K562 (cell line): Measurements from ENCODE around the gene PDE5A. TPM values are rescaled to one million over a fixed set of nuclear protein-coding genes. Genes with fewer than 3 reads are reported as not detected.

Source experiments
- ATAC-seq: fragments of 200-7000 bp; cut with Tn5 transposase; 3 replicates; pipeline ENCODE4 v1.9.1; 2020; ENCODE audit warnings: moderate library complexity
- BruUV-seq: library from RNA; stranded (reverse); fragments of 400-500 nt; replicated peaks from 2 replicates; lab custom pipeline; 2021; lab: Mats Ljungman, UMichigan
- CTCF ChIA-PET: fragments of 300-600 bp; formaldehyde crosslinking; extraction: SDS; loops from one replicate; lab custom pipeline; 2021; ENCODE audit warnings: low intra/inter-chr PET ratio; lab: Yijun Ruan, JAX
- POLR2A ChIA-PET: fragments of 300-600, 350-650 bp; sonication (Branson Sonifier 250); formaldehyde crosslinking; extraction: SDS; loops from one replicate; lab custom pipeline; 2021; ENCODE audit warnings: antibody characterized with exemption, inconsistent platforms; lab: Yijun Ruan, JAX
- DNase-seq, 4 experiments: peaks; one replicate each; pipeline versions ENCODE4 v3.0.0 to v3.0.0-alpha.2; 2011 to 2018; ENCODE audit warnings: low spot score in 3 of 4, mixed read lengths in 3 of 4; ENCODE audit errors: extremely low read depth in 1 of 4
- FAIRE-seq: peaks from 2 replicates; lab custom pipeline; 2011; peaks lifted over from hg19 to GRCh38; lab: Jason Lieb, UNC
- H2AFZ ChIP-seq: 2 replicates; pipeline ENCODE4 v1.6.0; 2011; ENCODE audit warnings: low read depth, low read length, control low read depth, inconsistent platforms
- H3K27ac ChIP-seq: fragments of 200-600 bp; 3 replicates; pipeline ENCODE4 v1.8.0; 2011; ENCODE audit warnings: low read depth, mild to moderate bottlenecking, control low read depth, inconsistent platforms, low read length, moderate library complexity, mixed read lengths; ENCODE audit errors: extremely low read depth
- H3K27me3 ChIP-seq, 2 experiments: fragments of 300-600 bp in 1 of 2; 2 replicates in 1 of 2; 3 replicates in 1 of 2; pipeline versions ENCODE4 v1.6.0 to v1.8.0; 2011; ENCODE audit warnings: inconsistent platforms in 2 of 2, low read length in 2 of 2, mild to moderate bottlenecking in 1 of 2, mixed read lengths in 1 of 2, moderate library complexity in 1 of 2; ENCODE audit not compliant: control insufficient read depth in 2 of 2, insufficient read depth in 2 of 2
- H3K36me3 ChIP-seq: fragments of 300-600 bp; 3 replicates; pipeline ENCODE4 v1.8.0; 2011; ENCODE audit warnings: mild to moderate bottlenecking, low read length, inconsistent platforms; ENCODE audit not compliant: control insufficient read depth, insufficient read depth
- H3K4me1 ChIP-seq, 2 experiments: fragments of 200-600 bp in 1 of 2; replicated peaks in 1 of 2; 2 replicates in 1 of 2; 3 replicates in 1 of 2; pipeline versions ENCODE4 v1.5.1 to v1.8.0; 2011; ENCODE audit warnings: inconsistent platforms in 2 of 2, low read length in 2 of 2, mild to moderate bottlenecking in 1 of 2, mixed read lengths in 1 of 2, moderate library complexity in 1 of 2; ENCODE audit not compliant: control insufficient read depth in 2 of 2, insufficient read depth in 2 of 2
- H3K4me2 ChIP-seq: 2 replicates; pipeline ENCODE4 v1.6.1; 2011; ENCODE audit warnings: low read length, control low read depth, inconsistent platforms, mixed read lengths; ENCODE audit not compliant: insufficient read depth
- H3K4me3 ChIP-seq: fragments of 200-600 bp; sonication (generic), shearing (Covaris generic); 2 replicates; pipeline ENCODE4 v1.5.1; 2016; ENCODE audit warnings: control low read depth, inconsistent platforms
- H3K79me2 ChIP-seq: fragments of 200-600 bp; 3 replicates; pipeline ENCODE4 v1.8.0; 2011; ENCODE audit warnings: low read length, inconsistent platforms; ENCODE audit not compliant: control insufficient read depth, insufficient read depth
- H3K9ac ChIP-seq, 2 experiments: 2 replicates each; pipeline versions ENCODE4 v1.6.0 to v1.6.1; 2011; ENCODE audit warnings: low read depth in 2 of 2, low read length in 2 of 2, control low read depth in 1 of 2, inconsistent platforms in 1 of 2, mild to moderate bottlenecking in 1 of 2, mixed read lengths in 1 of 2; ENCODE audit not compliant: insufficient read depth in 1 of 2
- H3K9me1 ChIP-seq: one replicate; pipeline ENCODE4 v1.6.0; 2011; ENCODE audit warnings: inconsistent platforms, mild to moderate bottlenecking, low read length, moderate library complexity; ENCODE audit not compliant: control insufficient read depth, insufficient read depth
- H3K9me3 ChIP-seq: replicated peaks from 2 replicates; pipeline ENCODE4 v1.5.1; 2011; ENCODE audit warnings: low read depth, low read length, inconsistent platforms; ENCODE audit not compliant: control insufficient read depth, insufficient read depth
- H4K20me1 ChIP-seq: replicated peaks from 2 replicates; pipeline ENCODE4 v1.6.1; 2011; ENCODE audit warnings: low read length, inconsistent platforms, mixed read lengths; ENCODE audit not compliant: control insufficient read depth, insufficient read depth
- ATF1 ChIP-seq, 2 experiments: fragments of 450-650 bp in 1 of 2; IDR thresholded peaks; 2 replicates each; pipeline ENCODE4 v1.6.1; 2016; ENCODE audit warnings: missing compliant biosample characterization in 1 of 2, missing genetic modification characterization in 1 of 2
- ETS1 ChIP-seq: conservative IDR thresholded peaks from 2 replicates; pipeline ENCODE4 v1.6.1; 2011; ENCODE audit warnings: low read depth, mild to moderate bottlenecking, low read length; ENCODE audit not compliant: control insufficient read depth
- FUS ChIP-seq: fragments of 200-400 bp; formaldehyde crosslinking; optimal IDR thresholded peaks from 2 replicates; pipeline ENCODE3; 2017; ENCODE audit warnings: low read depth, low read length
- KAT2B ChIP-seq: IDR thresholded peaks from one replicate; pipeline ENCODE4 v1.6.1; 2012; ENCODE audit warnings: low read depth, mild to moderate bottlenecking, control low read depth, inconsistent platforms, low read length, moderate library complexity
- MED1 ChIP-seq: sonication (generic); formaldehyde crosslinking; IDR thresholded peaks from 2 replicates; pipeline ENCODE4 v1.8.1; 2023; ENCODE audit warnings: missing genetic modification reagents, borderline replicate concordance
- SMAD1 ChIP-seq: fragments of 150-350 bp; IDR thresholded peaks from 2 replicates; pipeline ENCODE4 v1.6.1; 2014; ENCODE audit warnings: low read length, low read depth; ENCODE audit not compliant: partially characterized antibody
- STAT6 ChIP-seq: sonication (generic); formaldehyde crosslinking; IDR thresholded peaks from 2 replicates; pipeline ENCODE4 v1.8.1; 2023; ENCODE audit warnings: mild to moderate bottlenecking, missing genetic modification reagents
- TCF3 ChIP-seq: sonication (generic); formaldehyde crosslinking; IDR thresholded peaks from 2 replicates; pipeline ENCODE4 v1.4.0; 2020; ENCODE audit warnings: mild to moderate bottlenecking, missing genetic modification reagents
- TCFL5 ChIP-seq: fragments of 250-450 bp; sonication (Bioruptor Pico); conservative IDR thresholded peaks from 2 replicates; pipeline ENCODE4 v1.6.1; 2021; ENCODE audit warnings: mild to moderate bottlenecking, moderate library complexity, matching md5 sums
- WHSC1 ChIP-seq: IDR thresholded peaks from one replicate; pipeline ENCODE4 v1.6.1; 2012; ENCODE audit warnings: low read length, control low read depth, inconsistent platforms
- ZBTB12 ChIP-seq: fragments of 250-450 bp; sonication (Bioruptor Pico); IDR thresholded peaks from 2 replicates; pipeline ENCODE4 v1.4.0; 2020
- ZNF384 ChIP-seq: IDR thresholded peaks from 2 replicates; pipeline ENCODE4 v1.6.1; 2012; ENCODE audit warnings: low read depth, low read length, improper control_type of control experiment
- ZNF75A ChIP-seq: fragments of 450-650 bp; formaldehyde crosslinking; IDR thresholded peaks from 2 replicates; pipeline ENCODE4 v1.4.0; 2020; ENCODE audit warnings: mild to moderate bottlenecking
- ZNF764 ChIP-seq: fragments of 250-450 bp; sonication (Bioruptor Pico); IDR thresholded peaks from 2 replicates; pipeline ENCODE4 v1.4.0; 2020; ENCODE audit warnings: low read depth, mild to moderate bottlenecking, moderate library complexity
- in situ Hi-C: fragments of 300-500 bp; cut with MboI; formaldehyde crosslinking; loops from 4 replicates; pipeline ENCODE4 v1.15.0; 2018; ENCODE audit warnings: inconsistent platforms, mixed read lengths
- intact Hi-C: fragments of 100-400 bp; cut with micrococcal nuclease; formaldehyde crosslinking; loops from 2 replicates; pipeline ENCODE4 v1.14.2; 2022
- polyA plus RNA-seq, 8 experiments: library from polyadenylated mRNA; depleted of rRNA in 4 of 8; stranded (reverse) in 5 of 8; unstranded in 3 of 8; fragments of >200 nt; fragmentation: Nextera tagmentation in 2 of 8; fragmentation: Illumina TruSeq in 1 of 8; extraction: Ambion mirVana in 2 of 8; extraction: Trizol in 1 of 8; gene quantifications; 2 replicates each; pipeline versions ENCODE4 v1.2.1 to v1.2.3, GENCODE V29; 2011 to 2014; ENCODE audit warnings: inconsistent platforms in 1 of 8, missing spikeins in 1 of 8
- total RNA-seq, 7 experiments: library from RNA; depleted of rRNA in 6 of 7; stranded (reverse); fragments of >200 nt in 6 of 7; fragmentation: Illumina TruSeq in 2 of 7; extraction: Trizol in 2 of 7; gene quantifications; 2 replicates each; pipeline versions ENCODE4 v1.2.1 to v1.2.3, GENCODE V29; 2011 to 2021; ENCODE audit warnings: low replicate concordance in 1 of 7

The PDE5A gene
- total and polyA plus RNA-seq, 9 of the 15 experiments (the other 6 are each of a cell fraction or from before 2014, with no cell fraction given): 0.07 to 1.9 (median 0.29) TPM

- Histone ChIP-seq H3K79me2 (no peaks in the 10 kb centered on the region), H3K9me1 (no peaks in the 10 kb centered on the region), H3K4me3 (no peak overlapping the region), H3K27ac (no peak overlapping the region), H3K27me3 (no peaks in the 10 kb centered on the region), H3K4me2 (no peak overlapping the region), H3K9me3 (peaks cover 5% of the 10 kb centered on the region; the same call in 1 of the 2 replicates), H4K20me1 (no peaks in the 10 kb centered on the region), H3K4me1 (no peaks in the 10 kb centered on the region), H2AFZ (no peak overlapping the region), H3K36me3 (peaks cover 69% of the 10 kb centered on the region), H3K9ac (no peak overlapping the region)
- ChIA-PET POLR2A (no interaction called here), CTCF (no interaction called here)
- in situ Hi-C loops (no loop called here), intact Hi-C loops (no loop called here)
- ATAC-seq (no peak), DNase-seq (no peak), FAIRE-seq (no peak)
- no TSS peak for BruUV-seq
- no peak for TF ChIP-seq FUS
- no peak for TF ChIP-seq STAT6
- no peak for TF ChIP-seq ETS1
- no peak for TF ChIP-seq MED1 (CRISPR knock-in tag)
- no peak for TF ChIP-seq ZBTB12 (CRISPR knock-in tag)
- no peak for TF ChIP-seq TCFL5
- no peak for TF ChIP-seq KAT2B
- TF ChIP-seq ZNF384: no peak
- no peak for TF ChIP-seq SMAD1
- no peak for TF ChIP-seq ZNF764 (CRISPR knock-in tag)
- TF ChIP-seq ATF1 (CRISPR knock-in tag; IDR thresholded peaks at IDR 0.05): no peak
- no peak for TF ChIP-seq ATF1 (tag; IDR thresholded peaks at IDR 0.05)
- TF ChIP-seq TCF3 (CRISPR knock-in tag): no peak
- TF ChIP-seq WHSC1: no peak
- TF ChIP-seq ZNF75A (CRISPR knock-in tag): no peak
These were observed 150.0 kb downstream of the PDE5A start for GRCh38 chr4:119478446-119479179.
